HG02970 (cell line): ENCODE measurements around the gene C18orf63.
"Not testable (repeated sequence)": the region's sequence is repeated elsewhere in the genome, so short reads cannot be mapped to it uniquely, and the experiment has no call there.

Experiments used
- ATAC-seq: cut with Tn5 transposase; IDR thresholded peaks from one replicate; pipeline ENCODE4 v1.9.1; 2021; ENCODE audit warnings: mild to moderate bottlenecking, moderate library complexity, moderate number of reproducible peaks; ENCODE audit not compliant: unreplicated experiment, low FRiP score

Gene C18orf63

DNA sequence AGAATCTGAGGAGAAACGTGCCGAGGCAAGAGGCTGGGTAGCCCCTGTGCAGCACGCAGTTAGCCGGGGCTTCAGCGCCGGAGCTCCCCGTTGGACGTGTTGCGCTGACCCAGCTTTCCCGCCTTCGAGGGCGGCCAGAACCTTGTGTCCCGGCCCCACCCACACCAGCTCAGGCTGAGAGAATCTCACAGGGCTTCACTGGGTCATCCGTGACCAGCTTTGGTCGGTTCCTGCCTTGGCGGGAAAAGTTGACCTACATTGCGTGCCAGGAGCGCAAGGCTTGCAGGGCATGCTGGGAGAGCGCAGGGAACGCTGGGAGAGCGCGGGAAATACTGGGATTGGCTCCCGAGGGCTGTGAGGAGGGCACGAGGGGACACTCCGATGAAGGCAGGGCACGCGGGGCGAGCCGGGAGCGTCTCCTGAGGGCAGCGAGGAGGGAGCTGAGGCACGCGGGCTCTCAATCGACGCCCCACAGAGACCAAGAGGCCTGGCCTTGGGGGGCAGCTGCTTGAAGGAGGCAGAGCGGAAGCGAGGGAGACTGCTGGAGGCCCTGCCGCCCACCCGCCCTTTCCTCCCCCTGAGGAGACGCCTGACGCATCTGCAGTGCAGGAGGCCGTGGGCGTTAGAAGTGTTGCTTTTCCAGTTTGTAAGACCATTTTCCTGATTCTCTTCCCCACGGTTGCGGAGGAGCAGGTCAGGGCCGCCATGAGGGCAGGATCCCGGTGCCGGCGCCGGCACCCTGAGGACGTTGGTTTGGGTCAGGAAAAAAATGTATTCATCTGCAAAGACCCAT is at the start of gene C18orf63:
TSS of gene C18orf63 (plus strand) at position 376 of the 793 bp plus-strand sequence. CDS start 2,027 bp downstream, outside the sequence.
- no peak for ATAC-seq

DNA sequence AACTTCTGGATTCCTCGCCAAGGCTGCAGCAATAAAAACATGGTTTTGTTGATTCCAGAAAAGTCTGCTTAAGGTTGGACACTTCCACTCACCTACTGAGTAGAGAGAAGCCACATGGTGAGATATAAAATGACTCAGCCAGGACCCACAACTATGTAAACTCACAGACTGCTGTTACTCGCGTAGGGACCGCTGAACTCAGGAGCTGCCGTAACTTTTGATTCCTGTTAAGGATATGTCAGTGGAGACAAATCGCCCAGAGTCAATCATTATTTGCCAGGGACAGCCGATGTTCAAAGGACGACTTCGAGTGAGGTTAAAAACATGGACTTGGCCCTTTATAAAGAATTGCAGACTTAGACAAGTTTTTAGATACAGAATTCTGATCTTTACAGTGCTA is 49.5 kb upstream of the C18orf63 start:
- no peak for ATAC-seq

DNA sequence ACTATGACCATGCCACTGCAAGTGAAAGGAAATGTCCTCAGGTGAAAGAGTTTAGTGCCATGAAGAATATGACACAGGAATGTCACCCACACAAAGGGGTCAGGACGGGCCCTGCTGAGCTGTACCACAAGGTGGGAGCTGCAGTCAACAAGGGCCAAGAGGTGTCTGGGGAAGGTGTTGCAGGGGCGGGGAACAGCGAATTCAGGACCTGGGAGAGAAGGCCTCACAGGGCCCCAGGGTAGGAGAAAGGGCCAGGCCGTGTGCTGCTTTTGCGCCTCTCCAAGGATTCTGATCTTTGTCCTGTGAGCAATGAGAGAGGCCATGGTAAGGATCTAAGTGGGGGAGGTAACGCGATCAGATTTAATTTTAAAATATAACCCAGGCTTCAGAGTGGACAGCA is 47.5 kb upstream of the C18orf63 start:
- ATAC-seq = no peak

DNA sequence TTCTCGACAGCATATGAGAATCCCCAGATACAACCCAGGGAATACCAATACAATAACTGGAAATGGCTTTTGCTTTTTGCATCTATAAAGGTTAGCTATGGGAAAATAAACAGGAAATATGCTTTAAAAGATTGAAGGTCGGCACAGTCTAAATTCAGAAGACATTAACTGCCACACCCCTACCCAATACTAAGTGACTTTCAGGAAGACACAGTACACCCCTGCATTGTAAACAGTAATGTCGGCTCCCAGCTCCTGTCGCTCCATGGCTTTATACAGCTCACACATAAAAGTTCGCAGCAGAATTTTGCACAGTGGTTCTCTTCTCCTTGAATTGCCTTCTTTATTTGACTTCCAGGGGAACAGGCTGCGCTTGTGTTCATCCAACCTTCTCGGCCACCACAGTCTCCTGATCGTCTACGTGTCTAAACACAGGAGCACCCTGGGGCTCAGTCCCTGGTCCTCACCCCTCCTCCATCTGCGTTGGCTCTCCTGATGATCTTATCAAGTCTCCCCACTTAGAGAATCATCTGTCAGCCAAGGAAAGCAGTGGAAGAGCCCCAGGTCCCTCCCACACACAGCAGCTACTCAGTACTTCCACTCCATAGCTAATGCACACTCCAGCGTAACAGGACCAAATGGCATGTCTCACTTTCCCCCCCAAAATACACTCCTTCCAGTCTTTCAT is 46.6 kb upstream of the C18orf63 start:
- ATAC-seq = no peak

DNA sequence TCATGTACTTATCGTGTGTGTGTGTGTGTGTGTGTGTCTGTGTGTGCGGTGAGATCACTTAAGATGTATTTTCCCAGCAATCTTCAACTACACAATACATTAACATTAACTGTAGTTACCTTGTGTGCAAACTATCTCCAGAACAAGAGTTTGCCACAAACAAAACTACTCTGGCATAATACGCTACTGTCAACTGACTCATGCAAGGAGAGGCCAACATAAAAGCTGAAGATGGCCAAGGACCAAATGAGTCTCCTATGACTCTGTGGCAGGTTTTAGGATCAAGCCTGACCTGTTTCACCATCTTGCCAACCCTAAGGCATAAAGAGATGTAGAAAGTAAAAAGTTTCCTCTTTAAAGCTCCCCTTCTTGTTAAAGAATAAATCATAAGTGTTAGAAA is 44.0 kb upstream of the C18orf63 start:
- ATAC-seq = no peak

DNA sequence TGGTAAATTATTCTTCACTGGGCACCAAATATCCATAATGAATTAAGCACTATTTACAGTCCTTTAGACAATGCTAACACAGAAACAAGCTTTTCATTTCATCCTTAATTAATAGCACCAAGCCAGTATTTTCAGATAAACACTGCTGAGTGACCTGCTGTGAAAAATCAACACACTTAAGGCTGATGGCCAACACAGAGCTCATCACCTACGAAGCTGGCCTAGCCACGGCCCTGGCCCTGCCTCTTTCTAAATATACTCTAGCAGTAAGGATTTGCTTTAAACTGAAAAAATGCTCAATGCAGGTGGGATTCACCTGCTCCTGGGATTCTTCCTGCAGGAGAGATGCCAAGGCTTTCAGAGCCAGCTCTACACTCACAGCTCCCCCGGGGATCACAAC is 42.2 kb upstream of the C18orf63 start:
- no peak for ATAC-seq

DNA sequence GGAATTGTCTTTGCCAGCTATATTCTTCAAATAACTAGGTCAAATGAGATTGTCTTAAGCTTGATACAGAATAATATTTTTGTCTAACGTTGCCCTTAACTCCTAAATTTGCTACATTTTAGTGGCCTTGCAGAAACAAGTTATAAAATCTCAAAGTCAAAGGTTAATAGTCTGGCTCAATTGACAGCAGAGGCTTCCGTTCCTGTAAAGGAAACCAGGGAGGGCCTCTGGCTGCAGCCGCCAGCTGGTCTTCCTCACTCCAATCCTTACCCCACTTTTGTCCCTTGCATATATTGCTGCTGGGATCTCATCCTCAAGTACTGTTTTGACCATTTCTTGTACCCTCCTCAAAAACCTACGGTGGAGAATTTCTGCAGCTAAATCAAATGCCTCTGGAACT is 40.9 kb upstream of the C18orf63 start:
- ATAC-seq = no peak

DNA sequence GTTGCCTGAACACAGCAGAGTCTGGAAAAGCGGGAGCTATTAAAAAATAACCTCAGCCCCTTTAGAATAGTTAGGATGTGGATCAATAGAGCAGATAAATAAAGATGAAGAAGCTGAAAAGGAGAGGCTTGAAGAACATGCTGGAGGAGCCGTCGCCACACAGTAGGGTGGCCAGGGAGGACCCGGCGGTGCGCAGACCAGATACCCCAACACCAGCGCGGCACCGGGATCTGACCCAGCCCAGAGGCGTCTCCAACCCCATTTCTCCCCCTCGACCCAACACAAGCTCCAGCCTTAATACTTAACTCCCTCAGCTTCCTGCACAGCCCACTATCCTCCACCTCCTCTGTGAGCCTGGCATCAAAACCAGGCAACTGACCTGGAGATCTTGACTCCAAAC is 39.9 kb upstream of the C18orf63 start:
- ATAC-seq = no peak

DNA sequence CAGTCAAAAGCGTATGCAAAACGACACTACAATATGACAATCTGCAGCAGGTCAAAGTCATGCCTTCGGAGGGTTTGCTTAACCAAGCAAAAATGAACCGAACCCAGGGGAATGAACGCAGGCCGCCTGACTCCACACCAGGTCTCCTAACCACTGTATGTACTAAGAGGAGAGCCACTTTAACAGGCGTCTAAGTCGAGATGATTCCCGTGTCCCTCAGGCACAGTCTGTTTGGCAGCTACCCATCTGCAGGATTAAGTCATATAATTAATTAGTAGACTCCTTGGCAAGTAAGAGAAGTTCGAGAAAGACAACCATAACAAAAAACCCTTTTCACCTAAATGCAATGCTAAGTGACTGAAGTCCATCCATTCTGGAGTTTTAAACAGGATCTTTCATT is 39.0 kb upstream of the C18orf63 start:
- ATAC-seq = no peak

DNA sequence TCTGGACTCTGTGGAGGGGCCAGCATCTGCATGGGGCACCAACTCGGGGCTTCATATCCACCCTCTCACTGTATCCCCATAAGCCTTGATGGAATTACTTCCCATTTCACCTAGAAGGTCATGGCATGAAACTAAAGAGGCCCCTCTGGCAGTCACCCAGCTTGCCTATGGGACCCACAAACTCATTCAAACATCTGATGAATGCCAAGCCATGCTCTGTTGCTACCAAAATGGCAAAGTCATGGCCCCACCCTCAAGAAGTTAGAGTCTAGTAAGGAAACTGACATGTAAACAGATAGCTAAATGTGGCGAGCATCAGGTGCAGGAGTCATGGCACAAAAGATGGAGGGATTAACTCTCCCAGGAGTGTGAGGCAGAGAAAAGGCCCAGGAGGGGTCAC is 38.3 kb upstream of the C18orf63 start:
- no peak for ATAC-seq

DNA sequence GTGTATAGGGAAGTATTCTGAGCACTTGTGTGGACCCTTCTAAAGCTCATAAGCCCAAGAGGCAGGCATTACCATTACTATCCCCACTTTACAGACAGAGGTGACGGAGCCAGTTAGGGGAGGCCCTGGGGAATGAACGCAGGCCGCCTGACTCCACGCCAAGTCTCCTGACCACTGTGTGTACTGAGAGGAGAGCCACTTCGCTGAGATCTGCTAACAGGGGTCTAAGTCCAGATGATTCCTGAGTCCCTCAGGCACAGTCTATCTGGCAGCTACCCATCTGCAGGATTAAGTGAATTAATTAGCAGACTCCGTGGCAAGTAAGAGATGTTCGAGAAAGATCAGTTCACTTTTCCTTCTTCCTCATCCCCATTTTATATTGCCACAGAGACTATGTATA is 37.6 kb upstream of the C18orf63 start:
- no peak for ATAC-seq

DNA sequence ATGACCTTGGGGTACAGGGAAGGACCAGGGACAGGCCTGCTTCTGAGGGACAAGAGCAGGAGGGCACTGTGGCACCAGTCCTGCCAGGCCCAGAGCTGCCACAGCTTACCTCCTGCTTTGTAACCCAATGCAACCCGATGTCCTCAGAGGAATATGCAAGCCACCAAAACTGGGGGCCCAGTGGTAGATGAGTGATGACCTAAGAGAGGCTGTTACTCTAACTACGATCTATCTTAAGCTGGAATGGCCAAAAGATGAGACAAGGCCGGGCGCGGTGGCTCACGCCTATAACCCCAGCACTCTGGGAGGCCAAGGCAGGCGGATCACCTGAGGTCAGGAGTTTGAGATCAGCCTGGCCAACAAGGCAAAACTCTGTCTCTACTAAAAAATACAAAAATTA is 36.7 kb upstream of the C18orf63 start:
- no peak for ATAC-seq

DNA sequence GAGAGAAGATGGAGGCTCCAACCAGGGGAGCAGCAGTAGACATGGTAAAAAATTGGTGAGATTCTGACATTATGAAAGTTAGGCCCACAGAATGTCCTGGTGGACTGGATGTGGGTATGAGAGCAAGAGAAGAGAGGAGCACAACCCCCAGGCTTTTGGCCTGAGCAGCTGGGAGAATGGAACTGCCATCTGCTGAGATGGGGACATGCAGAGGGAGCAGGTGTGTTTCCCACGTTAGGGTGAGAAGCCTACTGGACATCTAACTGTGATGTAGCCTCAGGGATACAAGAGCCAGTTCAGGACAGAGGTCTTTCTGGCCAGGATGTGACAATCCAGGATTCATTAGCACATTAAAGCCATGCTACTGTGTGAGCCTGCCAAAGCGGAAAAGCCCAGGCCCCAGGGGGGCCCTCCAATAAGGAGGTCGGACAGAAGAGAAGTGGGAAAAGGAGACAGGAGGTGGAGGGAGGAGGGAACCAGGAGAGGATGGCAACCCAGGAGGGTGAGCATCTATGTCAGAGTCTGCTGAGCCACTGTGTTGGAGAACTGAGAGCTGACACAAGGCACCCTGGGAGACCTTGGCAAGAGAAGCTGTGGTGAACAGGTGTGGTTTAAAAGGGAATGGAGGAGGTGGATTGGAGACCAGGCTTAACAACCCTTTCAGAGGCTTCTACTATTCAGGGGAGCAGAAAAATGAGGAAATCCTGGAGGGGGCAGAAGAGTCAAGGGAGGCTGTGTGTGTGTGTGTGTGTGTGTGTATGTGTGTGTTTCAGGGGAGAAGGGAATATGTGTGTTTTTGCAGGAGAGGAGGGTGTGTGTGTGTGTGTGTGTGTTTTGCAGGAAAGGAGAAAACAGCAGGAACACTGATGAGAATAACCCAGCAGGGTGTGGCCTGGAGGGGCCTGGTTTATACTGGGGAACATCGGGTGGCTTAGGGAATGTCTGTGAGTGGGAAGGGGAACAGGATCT is 34.3 kb upstream of the C18orf63 start:
- no peak for ATAC-seq

DNA sequence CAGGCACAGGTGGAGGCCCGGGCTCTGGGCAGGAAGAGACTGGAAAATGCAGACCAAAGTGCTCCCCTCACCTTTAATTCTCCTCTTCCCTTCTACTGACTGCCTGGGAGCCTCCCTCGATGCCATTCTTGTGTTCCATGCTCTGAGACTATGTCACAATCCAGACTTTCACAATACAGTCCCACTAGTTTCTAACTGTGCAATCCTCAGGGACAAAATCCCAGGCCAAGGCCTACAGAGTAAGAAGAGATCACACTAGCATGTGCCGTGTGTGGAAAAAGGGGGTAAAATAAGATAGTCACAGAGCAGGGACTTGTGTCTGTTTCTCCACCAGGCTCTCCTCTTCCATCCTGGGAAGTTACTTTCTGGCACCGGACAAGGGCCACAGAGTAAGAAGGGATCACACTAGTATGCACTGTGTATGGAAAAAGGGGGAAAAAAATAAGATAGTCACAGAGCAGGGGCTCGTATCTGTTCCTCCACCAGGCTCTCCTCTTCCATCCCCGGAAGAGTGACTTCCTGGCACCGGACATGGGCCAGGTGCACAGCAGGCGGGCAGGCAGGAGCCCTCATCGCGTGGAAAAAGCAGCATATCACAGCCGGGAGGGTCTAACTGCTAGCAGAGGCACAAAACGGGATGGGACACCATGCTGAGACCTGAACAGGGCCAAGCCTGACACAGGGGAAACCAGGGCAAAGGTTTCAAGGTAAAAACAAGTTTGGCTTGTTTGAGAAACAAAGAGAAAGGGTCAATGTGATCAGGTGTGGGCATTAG is 33.5 kb upstream of the C18orf63 start:
- ATAC-seq = no peak

DNA sequence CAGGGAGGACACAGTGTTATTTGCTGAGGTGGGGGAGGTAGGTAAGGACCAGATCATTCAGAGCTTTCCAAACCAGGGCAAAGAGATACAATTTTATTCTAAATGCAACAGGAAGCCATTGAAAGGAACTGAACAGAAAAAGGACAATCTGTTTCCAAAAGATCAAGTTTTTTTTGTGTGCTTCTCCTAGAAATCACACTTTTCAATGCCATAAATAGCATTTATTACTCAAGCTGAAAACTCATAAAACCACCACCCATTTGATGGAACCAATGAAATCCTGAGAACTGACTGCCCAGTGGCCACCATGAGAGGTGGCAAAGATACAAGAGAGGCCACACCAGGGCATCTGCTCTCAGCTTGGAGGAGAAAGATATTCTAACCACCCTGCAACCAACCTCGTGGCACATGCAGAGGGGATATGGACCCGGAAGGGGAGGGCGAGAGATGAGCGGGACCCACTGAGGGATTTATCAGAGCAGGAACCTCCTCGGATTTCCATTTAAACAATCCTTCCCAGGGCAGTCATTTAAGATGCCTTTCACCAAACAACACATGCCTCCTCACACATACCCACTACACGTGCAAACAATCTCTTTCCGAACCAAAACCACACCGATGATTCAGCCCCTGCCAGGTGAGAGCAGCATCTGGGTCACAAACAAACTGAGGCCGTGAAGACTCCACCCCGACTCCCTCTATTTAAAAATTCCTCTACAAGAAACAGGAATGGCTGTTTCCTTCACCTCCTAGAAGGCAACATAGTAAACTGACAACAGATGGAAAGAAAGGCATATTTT is 32.7 kb upstream of the C18orf63 start:
- ATAC-seq = no peak

DNA sequence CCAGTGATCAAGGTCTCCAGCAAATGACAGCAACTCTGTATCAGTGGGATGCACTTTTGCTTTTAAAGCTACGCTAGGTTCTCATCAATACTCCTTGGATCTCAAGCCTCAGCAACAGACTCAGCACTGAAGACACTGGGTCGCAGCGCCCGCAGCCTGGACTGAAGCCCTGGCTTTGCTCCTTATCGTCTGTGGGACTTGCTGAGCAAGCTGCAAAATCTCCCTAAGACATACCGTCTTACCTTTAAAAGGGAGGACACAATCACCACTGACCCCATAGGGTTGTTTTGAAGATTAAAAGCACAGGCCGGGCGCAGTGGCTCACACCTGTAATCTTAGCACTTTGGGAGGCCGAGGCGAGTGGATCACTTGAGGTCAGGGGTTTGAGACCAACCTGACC is 32.0 kb upstream of the C18orf63 start:
- ATAC-seq = no peak

DNA sequence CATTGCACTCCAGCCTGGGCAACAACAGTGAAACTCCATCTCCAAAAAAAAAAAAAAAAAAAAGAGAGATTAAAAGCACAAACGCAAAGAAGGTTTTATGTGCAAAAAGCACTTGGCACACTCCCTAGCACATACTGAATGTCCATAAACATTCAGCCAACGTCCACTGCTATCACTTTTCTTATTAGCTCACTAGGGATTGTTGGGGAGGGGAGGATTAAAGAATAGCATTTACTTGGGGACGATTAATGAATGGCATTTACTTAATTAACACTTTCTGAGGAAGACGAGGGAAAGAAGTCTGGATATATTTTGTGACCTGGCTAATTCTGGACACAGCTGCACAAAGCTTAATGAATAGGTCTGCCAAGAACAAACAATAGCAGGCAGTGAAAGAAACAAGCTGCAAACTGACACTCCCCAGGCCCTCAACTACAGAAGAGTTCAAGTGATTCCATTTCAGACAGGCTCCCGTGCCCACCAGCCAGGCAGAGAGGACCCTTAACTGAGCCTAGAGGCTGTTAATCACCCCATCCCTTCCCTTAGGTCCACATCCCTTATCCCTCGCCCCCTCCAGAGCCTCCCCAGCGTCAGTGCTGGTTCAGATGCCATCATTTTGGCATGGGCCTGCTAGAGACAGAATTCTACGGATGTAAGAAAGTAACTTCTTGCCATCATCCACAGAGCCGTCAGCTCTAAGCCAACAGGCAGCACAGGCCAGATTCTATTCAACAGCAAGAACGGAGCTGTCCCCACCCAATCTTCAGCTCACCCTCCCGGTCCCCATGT is 31.3 kb upstream of the C18orf63 start:
- ATAC-seq = no peak

DNA sequence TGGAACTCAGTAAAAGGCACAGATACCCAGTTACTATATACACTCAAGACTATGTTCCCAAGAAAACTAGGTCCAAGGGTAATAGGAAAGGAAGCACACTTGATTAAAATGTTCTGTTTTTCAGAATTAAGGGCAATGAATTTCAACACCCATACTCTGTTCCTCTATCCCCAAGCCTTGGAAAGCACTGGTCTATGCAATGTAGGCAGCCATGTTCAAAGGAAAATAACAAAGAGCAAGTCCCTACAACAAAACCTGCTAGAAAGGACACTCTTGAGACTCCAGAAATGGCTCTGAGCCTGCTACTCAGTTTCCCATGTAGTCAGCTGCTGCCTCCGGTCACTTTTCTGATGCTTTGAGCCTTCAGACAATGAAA is 30.7 kb upstream of the C18orf63 start:
- no peak for ATAC-seq

DNA sequence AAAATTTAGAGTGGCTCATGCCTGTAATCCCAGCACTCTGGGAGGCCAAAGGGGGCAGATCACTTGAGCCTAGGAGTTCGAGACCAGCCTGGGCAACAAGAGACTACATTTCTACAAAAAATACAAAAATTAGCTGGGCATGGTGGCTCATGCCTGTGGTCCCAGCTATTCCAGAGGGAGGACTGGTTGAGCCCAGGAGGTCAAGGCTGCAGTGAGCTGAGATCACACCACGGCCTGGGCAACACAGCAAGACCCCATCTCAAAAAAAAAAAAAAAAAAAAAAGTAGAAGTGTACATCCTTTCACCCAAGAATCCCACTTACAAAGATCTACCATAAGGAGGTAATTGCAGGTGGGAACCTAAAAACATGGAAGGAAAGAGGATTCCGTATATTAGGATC is 30.1 kb upstream of the C18orf63 start:
- not testable (repeated sequence) for ATAC-seq
